Fibroblast of villous mesenchyme (primary cell): Measurements from ENCODE around the gene PARP8. TPM values are rescaled to one million over a fixed set of nuclear protein-coding genes. Genes with fewer than 3 reads are reported as not detected.

ENCODE experiments used
- DNase-seq: peaks from one replicate; pipeline ENCODE4 v3.0.0-alpha.2; 2010; ENCODE audit warnings: low read depth
- H3K4me3 ChIP-seq: 2 replicates; pipeline ENCODE4 v1.5.1; 2011; ENCODE audit warnings: low read depth, mild to moderate bottlenecking, low read length
- CTCF ChIP-seq: IDR thresholded peaks from 2 replicates; pipeline ENCODE4 v1.5.1; 2012; ENCODE audit warnings: low read depth, mild to moderate bottlenecking, low read length; ENCODE audit not compliant: insufficient read depth
- total RNA-seq: library from RNA; depleted of rRNA; stranded (reverse); fragments of >200 nt; gene quantifications from 2 replicates; pipeline ENCODE4 v1.2.3, GENCODE V29; 2012

PARP8 gene
- total RNA-seq, 1 donor: 12.5 TPM

- H3K4me3 ChIP-seq: no peak overlapping the region
- no peak for DNase-seq
- no peak for TF ChIP-seq CTCF
Measured at GRCh38 chr5:50867140-50867539, 200.7 kb downstream of the PARP8 start.

GRCh38 chr5:50873595-50874277 is 207.3 kb downstream of the PARP8 start:
- TF ChIP-seq CTCF: no peak
- no peak overlapping the region for H3K4me3 ChIP-seq
- DNase-seq: no peak

GRCh38 chr5:50874306-50875001 is 208.0 kb downstream of the PARP8 start:
- H3K4me3 ChIP-seq: no peak overlapping the region
- TF ChIP-seq CTCF: no peak
- peak; percentile 7 for DNase-seq

- no peak for DNase-seq
- TF ChIP-seq CTCF: no peak
- no peak overlapping the region for H3K4me3 ChIP-seq
Measured at GRCh38 chr5:50875002-50875344, 208.5 kb downstream of the PARP8 start.

GRCh38 chr5:50878470-50878869 is 212.0 kb downstream of the PARP8 start:
- no peak for DNase-seq
- no peak for TF ChIP-seq CTCF
- no peak overlapping the region for H3K4me3 ChIP-seq

- H3K4me3 ChIP-seq: no peak overlapping the region
- TF ChIP-seq CTCF: no peak
- no peak for DNase-seq
Measured at GRCh38 chr5:50881407-50881806, 215.0 kb downstream of the PARP8 start.
